GM19193 (cell line): Measurements from ENCODE around the gene GCGR.
A peak's percentile ranks its signal among the peaks of the same experiment; 100 is the strongest.

ENCODE experiments used
- POLR2A ChIP-seq: IDR thresholded peaks from 4 replicates; pipeline ENCODE4 v1.6.1; 2011; ENCODE audit not compliant: insufficient read depth, insufficient read length; ENCODE audit errors: extremely low read depth

The GCGR gene

DNA sequence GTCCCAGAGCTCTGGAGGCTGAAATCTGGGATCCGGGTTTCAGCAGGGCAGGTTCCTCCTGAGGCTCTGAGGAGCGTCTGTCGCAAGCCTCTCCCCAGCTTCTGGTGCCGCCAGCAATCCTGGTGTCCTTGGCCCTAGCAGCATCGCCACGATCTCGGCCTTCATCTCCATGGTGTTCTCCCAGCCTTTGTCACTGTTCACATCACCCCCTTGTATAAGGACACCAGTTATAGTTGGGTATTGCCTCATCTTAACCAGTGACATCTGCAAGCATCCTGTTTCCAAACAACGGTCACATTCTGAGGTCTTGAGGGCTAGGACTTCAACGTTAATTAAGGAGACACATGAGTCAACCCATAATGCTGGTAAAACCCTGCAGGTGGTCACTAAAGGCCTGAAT is 33.7 kb downstream of the GCGR start:
- TF ChIP-seq POLR2A: no peak

DNA sequence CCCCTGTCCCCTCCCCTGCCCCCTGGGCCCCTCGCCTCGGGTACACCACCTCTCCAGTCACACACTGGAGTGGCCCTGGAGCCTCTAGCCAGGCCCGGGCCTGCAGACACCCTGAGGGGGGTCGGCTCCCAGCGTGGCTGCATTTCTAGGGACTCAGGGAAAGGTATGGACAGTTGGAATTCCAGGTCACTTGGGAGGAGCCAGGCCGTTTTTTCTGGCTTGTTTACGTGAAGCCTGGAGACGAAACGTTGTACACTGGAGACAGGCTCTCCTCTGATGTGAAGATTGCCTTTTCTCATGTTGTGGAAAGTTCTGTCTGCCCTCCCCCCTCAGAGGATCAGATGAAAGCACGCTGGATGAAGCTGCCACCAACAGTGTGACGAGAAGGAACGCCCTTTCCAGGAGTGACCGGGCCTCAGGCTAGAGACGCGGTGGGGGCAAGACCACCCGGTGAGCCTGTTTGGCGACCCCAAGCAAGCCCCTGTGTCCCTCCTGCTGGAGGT is 34.9 kb downstream of the GCGR start:
- no peak for TF ChIP-seq POLR2A

DNA sequence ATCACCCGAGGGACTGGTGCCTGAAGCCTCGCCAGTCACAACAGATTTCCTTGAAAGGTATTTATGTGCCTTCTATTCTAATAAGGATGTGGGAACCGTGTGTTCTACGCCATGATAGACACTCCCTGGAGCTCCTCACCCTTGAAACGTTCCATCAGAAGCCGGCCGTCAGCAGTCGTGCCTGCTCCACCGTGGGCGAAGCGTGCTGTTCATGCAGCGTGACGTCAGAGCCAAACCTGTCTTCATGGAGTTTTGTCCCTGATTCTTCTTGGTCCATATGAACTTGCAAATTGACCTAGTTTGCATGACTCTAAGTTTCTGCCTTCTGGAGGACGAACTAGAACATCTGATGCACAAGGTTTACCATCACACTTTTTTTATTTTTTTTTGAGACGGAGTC is 35.4 kb downstream of the GCGR start:
- TF ChIP-seq POLR2A: no peak

GRCh38 chr17:81840826-81841778 is 37.2 kb downstream of the GCGR start:
- no peak for TF ChIP-seq POLR2A

DNA sequence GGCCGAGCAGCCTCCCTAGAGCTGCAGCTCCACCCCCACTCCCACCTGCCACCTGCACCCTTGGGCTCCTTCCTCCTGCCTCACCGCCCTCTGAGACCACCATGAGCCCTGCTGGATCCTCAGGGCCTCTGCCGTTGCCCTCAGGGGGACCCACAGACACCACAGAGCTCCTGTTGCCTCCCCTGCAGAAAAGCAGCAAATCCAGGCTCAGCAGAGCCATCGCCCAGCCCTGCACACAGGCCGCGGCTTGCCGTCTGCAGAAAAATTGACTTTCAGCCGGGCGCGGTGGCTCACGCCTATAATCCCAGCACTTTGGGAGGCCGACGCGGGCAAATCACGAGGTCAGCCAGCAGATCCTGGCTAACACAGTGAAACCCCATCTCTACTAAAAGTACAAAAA is 37.9 kb downstream of the GCGR start:
- no peak for TF ChIP-seq POLR2A

DNA sequence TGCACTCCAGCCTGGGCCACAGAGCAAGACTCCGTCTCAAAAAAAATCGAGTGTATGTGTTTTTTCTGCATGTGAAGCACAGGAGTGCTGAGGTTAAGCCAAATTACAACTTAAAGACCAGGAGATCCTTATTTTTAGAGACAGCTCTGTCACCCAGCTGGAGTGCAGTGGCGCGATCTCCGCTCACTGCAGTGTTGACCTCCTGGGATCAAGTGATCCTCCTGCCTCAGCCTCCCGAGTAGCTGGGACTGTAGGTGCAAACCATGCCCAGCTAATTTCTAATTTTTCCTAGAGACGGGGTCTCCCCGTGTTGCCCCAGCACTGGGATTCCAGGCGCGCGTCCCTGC is 38.4 kb downstream of the GCGR start:
- TF ChIP-seq POLR2A: no peak

DNA sequence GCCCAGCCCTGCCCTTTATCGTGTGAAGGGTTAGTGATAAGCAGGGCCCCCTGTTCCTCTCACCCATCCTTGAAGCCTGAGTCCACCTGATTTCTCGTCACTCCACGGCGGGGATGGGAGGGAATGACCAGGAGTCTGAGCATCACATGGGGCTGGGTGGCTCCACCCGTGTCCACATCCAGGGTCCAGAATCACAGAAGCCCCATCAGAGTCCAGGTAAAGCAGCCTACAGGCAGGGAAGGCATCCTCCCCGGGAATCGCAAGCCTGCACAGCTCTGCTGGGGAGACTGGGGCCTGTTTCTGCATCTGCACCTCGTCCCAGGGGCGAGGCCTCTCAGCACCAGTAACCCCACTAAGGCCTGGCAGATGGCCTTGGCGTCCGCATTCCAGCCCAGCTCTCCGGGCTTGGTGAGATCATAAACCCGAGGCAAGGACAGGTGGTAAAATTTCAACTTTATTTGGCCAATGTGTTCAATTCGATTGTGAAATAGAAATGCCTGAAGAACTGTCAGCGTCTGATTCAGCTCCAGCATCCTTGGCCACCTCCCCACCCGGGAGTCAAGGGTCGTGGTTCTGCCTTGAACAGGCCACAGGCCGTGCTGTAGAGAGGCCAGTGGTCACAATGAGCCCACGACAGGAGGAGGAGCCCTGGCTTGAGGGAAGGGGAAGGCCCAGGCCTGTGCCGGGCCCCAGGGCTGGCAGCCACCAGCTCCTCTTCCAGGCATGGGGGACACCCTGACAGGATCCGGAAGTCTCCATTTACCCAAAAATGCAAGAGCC is 39.0 kb downstream of the GCGR start:
- TF ChIP-seq POLR2A: no peak

DNA sequence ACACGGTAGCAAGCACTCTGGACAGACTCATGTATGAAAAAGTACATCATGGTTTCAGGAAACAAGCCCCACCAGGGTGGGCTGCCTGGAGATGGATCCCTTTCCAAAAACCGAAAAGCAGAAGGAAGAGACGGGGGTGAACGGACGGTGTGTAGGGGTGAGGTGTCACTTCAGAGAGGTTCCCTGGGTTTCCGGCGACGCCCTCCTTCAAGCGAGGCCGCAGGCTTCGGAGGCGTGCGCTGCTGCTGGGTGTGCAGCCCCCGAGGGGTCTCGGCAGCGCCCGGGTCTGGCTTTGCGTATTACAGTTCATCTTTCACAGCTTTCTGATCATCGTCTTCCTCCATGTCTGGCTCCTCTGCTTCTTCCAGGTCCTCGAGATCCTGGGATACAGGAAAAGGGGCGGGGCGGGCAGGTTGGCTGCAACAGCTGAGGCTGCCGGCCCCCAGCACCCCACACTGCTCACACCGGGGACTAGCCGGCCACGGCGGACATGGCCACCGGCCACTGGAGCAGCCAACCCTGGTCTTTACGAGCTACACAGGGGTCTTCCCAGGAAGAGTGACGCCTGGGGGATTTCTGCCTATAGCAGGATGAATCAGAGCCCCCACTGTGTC is 39.9 kb downstream of the GCGR start:
- no peak for TF ChIP-seq POLR2A

- TF ChIP-seq POLR2A: no peak
Measured at GRCh38 chr17:81844327-81844851, 40.4 kb downstream of the GCGR start.

- no peak for TF ChIP-seq POLR2A
Measured at GRCh38 chr17:81844887-81845286, 40.9 kb downstream of the GCGR start.

DNA sequence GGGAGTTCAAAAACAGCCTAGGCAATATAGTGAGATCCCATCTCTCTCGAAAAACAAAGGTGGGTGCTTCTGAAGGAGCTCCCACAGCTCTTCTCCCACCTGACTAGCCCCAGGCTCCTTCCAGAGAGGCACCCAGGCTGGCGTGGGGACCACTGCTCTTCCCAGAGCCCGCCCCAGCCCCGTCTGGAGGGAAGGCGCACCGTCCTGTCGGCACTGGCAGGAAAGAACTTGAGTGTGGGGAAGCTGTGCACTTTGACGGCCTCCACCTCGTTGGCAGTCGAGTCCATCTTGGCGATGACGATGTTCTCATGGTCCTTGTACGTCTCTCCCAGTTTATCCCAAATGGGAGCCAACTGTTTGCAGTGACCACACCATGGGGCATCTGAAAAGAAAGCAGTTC is 41.4 kb downstream of the GCGR start:
- TF ChIP-seq POLR2A: peak; percentile 9

DNA sequence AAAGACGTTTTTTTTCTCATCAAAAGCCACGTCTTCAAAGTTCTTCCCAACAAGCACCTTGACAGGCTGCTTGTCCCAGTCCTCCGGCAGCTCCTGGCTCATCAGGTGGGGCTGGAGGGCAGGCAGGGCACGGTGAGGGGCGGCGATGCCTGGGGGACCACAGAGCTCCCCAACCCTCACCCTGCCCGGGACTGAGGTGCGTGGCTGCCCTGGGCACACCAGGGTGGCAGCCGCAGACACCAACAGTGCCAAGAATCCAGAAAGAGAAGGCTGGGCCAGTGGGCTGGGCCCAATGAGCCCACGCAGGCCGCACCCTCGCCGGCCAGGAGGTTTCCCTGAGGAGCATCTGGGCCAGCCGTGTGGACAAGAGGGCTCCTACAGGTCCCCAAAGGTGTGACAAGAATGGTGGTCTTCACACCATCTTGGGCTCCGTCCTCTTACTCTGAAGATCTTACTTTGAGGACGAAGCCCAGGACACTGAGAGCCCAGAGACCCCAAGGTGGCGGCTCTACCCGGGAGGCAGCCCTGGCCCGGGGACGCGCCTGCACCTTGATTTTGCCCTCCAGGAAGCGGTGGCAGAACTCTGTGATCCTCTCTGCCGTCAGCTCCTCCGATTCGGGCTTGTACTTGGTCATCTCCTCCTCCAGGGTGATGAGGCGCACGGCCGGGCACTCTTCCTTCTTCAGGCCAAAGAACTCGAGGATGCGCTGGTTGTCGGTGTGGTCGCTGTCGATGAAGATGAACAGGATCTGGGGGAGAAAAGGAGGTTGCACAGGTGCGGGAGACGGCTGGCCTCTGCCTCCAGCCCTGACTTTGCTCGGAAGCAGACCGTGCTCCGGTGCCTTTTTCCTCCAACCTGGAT is 42.2 kb downstream of the GCGR start:
- TF ChIP-seq POLR2A: no peak

- TF ChIP-seq POLR2A: no peak
Measured at GRCh38 chr17:81846743-81847689, 43.1 kb downstream of the GCGR start.
